H9 (cell line): ENCODE results near the gene AJAP1. TPM values are rescaled to one million over a fixed set of nuclear protein-coding genes. Genes with fewer than 3 reads are reported as not detected.

ENCODE experiments used
- DNase-seq: peaks from one replicate; pipeline ENCODE4 v3.0.0-alpha.2; 2017
- H2AFZ ChIP-seq: one replicate; pipeline ENCODE4 v1.6.1; 2013; ENCODE audit warnings: mild to moderate bottlenecking, low read length, control low read depth, moderate library complexity
- H2AK5ac ChIP-seq: 2 replicates; pipeline ENCODE4 v1.6.1; 2013; ENCODE audit warnings: low read length, control low read depth, mixed read lengths; ENCODE audit not compliant: insufficient read length
- H2BK120ac ChIP-seq: one replicate; pipeline ENCODE4 v1.6.1; 2013; ENCODE audit warnings: low read depth, mild to moderate bottlenecking, low read length, control low read depth, inconsistent platforms; ENCODE audit not compliant: poor library complexity, severe bottlenecking
- H2BK12ac ChIP-seq: 2 replicates; pipeline ENCODE4 v1.6.1; 2013; ENCODE audit warnings: low read length, control low read depth, mixed read lengths, low read depth; ENCODE audit not compliant: insufficient read length
- H2BK15ac ChIP-seq: 2 replicates; pipeline ENCODE4 v1.6.1; 2013; ENCODE audit warnings: low read depth, low read length, control low read depth
- H2BK20ac ChIP-seq: one replicate; pipeline ENCODE4 v1.6.1; 2013; ENCODE audit warnings: low read depth, mild to moderate bottlenecking, low read length, control low read depth, inconsistent platforms; ENCODE audit not compliant: poor library complexity, severe bottlenecking
- H2BK5ac ChIP-seq: 2 replicates; pipeline ENCODE4 v1.6.1; 2013; ENCODE audit warnings: low read length, control low read depth, mixed read lengths; ENCODE audit not compliant: insufficient read length
- H3K14ac ChIP-seq: 2 replicates; pipeline ENCODE4 v1.6.1; 2013; ENCODE audit warnings: low read length, control low read depth; ENCODE audit not compliant: insufficient read depth
- H3K18ac ChIP-seq: 2 replicates; pipeline ENCODE4 v1.6.1; 2013; ENCODE audit warnings: low read depth, mild to moderate bottlenecking, mixed read lengths, low read length, control low read depth; ENCODE audit not compliant: insufficient read length
- H3K23ac ChIP-seq: 2 replicates; pipeline ENCODE4 v1.6.1; 2013; ENCODE audit warnings: low read length, control low read depth, mixed read lengths, low read depth; ENCODE audit not compliant: insufficient read length
- H3K23me2 ChIP-seq: 2 replicates; pipeline ENCODE4 v1.6.1; 2013; ENCODE audit warnings: low read depth, mild to moderate bottlenecking, mixed read lengths, low read length, control low read depth; ENCODE audit not compliant: insufficient read length, poor library complexity, severe bottlenecking
- H3K27ac ChIP-seq: 2 replicates; pipeline ENCODE4 v1.5.1; 2013; ENCODE audit warnings: low read length, control low read depth, mixed read lengths, low read depth; ENCODE audit not compliant: insufficient read length
- H3K27me3 ChIP-seq: 2 replicates; pipeline ENCODE4 v1.6.1; 2013; ENCODE audit warnings: low read length, control low read depth, inconsistent platforms; ENCODE audit not compliant: insufficient read depth
- H3K4ac ChIP-seq: 2 replicates; pipeline ENCODE4 v1.6.1; 2013; ENCODE audit warnings: low read depth, mild to moderate bottlenecking, control low read depth, inconsistent platforms, low read length, moderate library complexity
- H3K4me1 ChIP-seq: 2 replicates; pipeline ENCODE4 v1.6.1; 2013; ENCODE audit warnings: low read length, control low read depth, inconsistent platforms; ENCODE audit not compliant: insufficient read depth
- H3K4me2 ChIP-seq: 2 replicates; pipeline ENCODE4 v1.6.1; 2013; ENCODE audit warnings: low read length, control low read depth, mixed read lengths; ENCODE audit not compliant: insufficient read length, insufficient read depth
- H3K56ac ChIP-seq: 2 replicates; pipeline ENCODE4 v1.6.1; 2013; ENCODE audit warnings: low read depth, mild to moderate bottlenecking, mixed read lengths, low read length, control low read depth; ENCODE audit not compliant: insufficient read length
- H3K79me1 ChIP-seq: 2 replicates; pipeline ENCODE4 v1.6.1; 2013; ENCODE audit warnings: low read depth, mild to moderate bottlenecking, moderate library complexity, low read length, control low read depth, inconsistent platforms; ENCODE audit not compliant: insufficient read depth, poor library complexity, severe bottlenecking
- H3K79me2 ChIP-seq: 2 replicates; pipeline ENCODE4 v1.6.1; 2013; ENCODE audit warnings: low read length, control low read depth, inconsistent platforms; ENCODE audit not compliant: insufficient read depth
- H3K9ac ChIP-seq: 2 replicates; pipeline ENCODE4 v1.6.1; 2013; ENCODE audit warnings: low read length, control low read depth, mixed read lengths; ENCODE audit not compliant: insufficient read length; ENCODE audit errors: extremely low read depth
- H3K9me3 ChIP-seq: one replicate; pipeline ENCODE4 v1.6.1; 2013; ENCODE audit warnings: low read depth, low read length, inconsistent platforms; ENCODE audit not compliant: control insufficient read depth
- H3T11ph ChIP-seq: one replicate; pipeline ENCODE4 v1.6.1; 2013; ENCODE audit warnings: mild to moderate bottlenecking, low read length, control low read depth, inconsistent platforms
- H4K20me1 ChIP-seq: one replicate; pipeline ENCODE4 v1.6.1; 2013; ENCODE audit not compliant: control insufficient read depth, insufficient read length, insufficient read depth
- H4K5ac ChIP-seq: 2 replicates; pipeline ENCODE4 v1.6.1; 2013; ENCODE audit warnings: low read depth, mild to moderate bottlenecking, mixed read lengths, low read length, control low read depth; ENCODE audit not compliant: insufficient read length
- H4K8ac ChIP-seq: replicated peaks from 2 replicates; pipeline ENCODE4 v1.6.1; 2013; ENCODE audit warnings: low read length, control low read depth, mixed read lengths, low read depth; ENCODE audit not compliant: insufficient read length
- H4K91ac ChIP-seq: 2 replicates; pipeline ENCODE4 v1.6.1; 2013; ENCODE audit warnings: low read depth, mild to moderate bottlenecking, moderate library complexity, mixed read lengths, low read length, control low read depth; ENCODE audit not compliant: insufficient read length
- H3K27ac Mint-ChIP-seq, 3 experiments: 2 replicates in 2 of 3; 3 replicates in 1 of 3; pipeline ENCODE4 v1.8.0; 2020 to 2021; ENCODE audit warnings: mixed read lengths in 3 of 3, mild to moderate bottlenecking in 1 of 3, moderate library complexity in 1 of 3
- H3K27me3 Mint-ChIP-seq: 2 replicates; pipeline ENCODE4 v1.8.0; 2021; ENCODE audit warnings: low read depth, mild to moderate bottlenecking, moderate library complexity, mixed read lengths
- H3K36me3 Mint-ChIP-seq, 3 experiments: 2 replicates in 2 of 3; 3 replicates in 1 of 3; pipeline ENCODE4 v1.8.0; 2020 to 2021; ENCODE audit warnings: low read depth in 3 of 3, mixed read lengths in 3 of 3; ENCODE audit not compliant: insufficient read depth in 1 of 3
- H3K4me1 Mint-ChIP-seq, 2 experiments: 2 replicates each; pipeline ENCODE4 v1.8.0; 2020; ENCODE audit warnings: mixed read lengths in 2 of 2
- H3K4me3 Mint-ChIP-seq, 2 experiments: 2 replicates in 1 of 2; 3 replicates in 1 of 2; pipeline ENCODE4 v1.8.0; 2020 to 2021; ENCODE audit warnings: mild to moderate bottlenecking in 2 of 2, mixed read lengths in 2 of 2, moderate library complexity in 1 of 2
- H3K9me3 Mint-ChIP-seq, 2 experiments: 2 replicates in 1 of 2; 3 replicates in 1 of 2; pipeline ENCODE4 v1.8.0; 2020; ENCODE audit warnings: mild to moderate bottlenecking in 2 of 2, mixed read lengths in 2 of 2, moderate library complexity in 1 of 2
- CTCF ChIP-seq: fragments of 200-600 bp; sonication (generic); conservative IDR thresholded peaks from 3 replicates; pipeline ENCODE4 v1.8.0; 2021; ENCODE audit warnings: antibody characterized with exemption, mild to moderate bottlenecking
- WGBS: extraction: QIAGEN DNeasy Blood & Tissue Kit; methylation state at CpG from one replicate; pipeline ENCODE4 v1.1.7; 2013; ENCODE audit warnings: missing lambda C conversion rate, low lambda C conversion rate, mixed read lengths; ENCODE audit not compliant: insufficient read length; ENCODE audit errors: extremely low coverage; 5-methylcytosine and 5-hydroxymethylcytosine counted together
- total RNA-seq: library from RNA; stranded (reverse); gene quantifications from 2 replicates; pipeline ENCODE4 v1.2.1, GENCODE V29; 2021

AJAP1 gene
- total RNA-seq, 1 experiment from 2014 or later: 8.6 TPM

DNA sequence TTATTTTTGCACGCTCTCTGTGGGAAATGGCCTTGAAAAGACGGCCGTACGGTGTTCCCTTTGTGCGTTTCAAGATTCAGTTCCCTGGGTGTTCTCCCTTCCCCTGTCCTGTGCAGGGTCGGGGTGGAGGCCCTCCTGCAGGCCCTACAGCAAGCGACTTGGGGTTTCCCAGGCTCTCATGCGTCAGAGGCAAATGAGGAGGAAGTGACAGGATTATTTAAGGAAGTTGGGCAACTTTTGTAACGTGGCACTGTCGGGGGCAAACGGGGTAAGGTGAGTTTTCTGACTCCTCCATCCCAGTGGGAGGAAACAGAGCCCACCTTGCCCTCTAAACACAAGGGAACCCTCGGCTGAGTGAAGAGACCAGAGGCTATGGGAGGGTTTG, 16.1 kb upstream of the AJAP1 start:
- H3K79me1 ChIP-seq: no peaks in the 10 kb centered on the region
- H2BK15ac ChIP-seq: no peak overlapping the region
- H3K79me2 ChIP-seq: no peaks in the 10 kb centered on the region
- no peak overlapping the region for H3K4me2 ChIP-seq
- H3K4me3 Mint-ChIP-seq: no peak overlapping the region
- no peak overlapping the region for H3K9ac ChIP-seq
- no peak overlapping the region for H3K27ac ChIP-seq
- no peaks in the 10 kb centered on the region for H3K27me3 ChIP-seq
- no peak for TF ChIP-seq CTCF
- no peak overlapping the region for H4K91ac ChIP-seq
- no peak overlapping the region for H2BK120ac ChIP-seq
- H3K27ac Mint-ChIP-seq: no peak overlapping the region; a peak in 1 of 7 replicates
- no peak overlapping the region for H3K56ac ChIP-seq
- peaks cover 14% of the 10 kb centered on the region for H3K27me3 Mint-ChIP-seq
- H3K36me3 Mint-ChIP-seq: no peaks in the 10 kb centered on the region; a peak in 2 of 7 replicates
- no peaks in the 10 kb centered on the region for H4K20me1 ChIP-seq
- H3K4me1 Mint-ChIP-seq: peaks cover 22 to 26% of the 10 kb centered on the region in 2 experiments
- WGBS: no CpG with 5 or more reads among the region's 12 CpGs
- no peak overlapping the region for H3K18ac ChIP-seq
- H3K14ac ChIP-seq: no peak overlapping the region
- no peak overlapping the region for H2AFZ ChIP-seq
- no peaks in the 10 kb centered on the region for H3K9me3 ChIP-seq
- no peak for DNase-seq
- H2AK5ac ChIP-seq: no peak overlapping the region
- H3T11ph ChIP-seq: no peak overlapping the region
- no peak overlapping the region for H4K8ac ChIP-seq
- H3K4me1 ChIP-seq: no peaks in the 10 kb centered on the region
- H2BK20ac ChIP-seq: no peak overlapping the region
- H2BK12ac ChIP-seq: no peak overlapping the region
- H2BK5ac ChIP-seq: no peak overlapping the region
- H4K5ac ChIP-seq: no peak overlapping the region
- no peak overlapping the region for H3K4ac ChIP-seq
- no peak overlapping the region for H3K23ac ChIP-seq
- no peaks in the 10 kb centered on the region for H3K23me2 ChIP-seq
- no peaks in the 10 kb centered on the region; a peak in 1 of 5 replicates for H3K9me3 Mint-ChIP-seq
